Keratinocyte (primary cell): ENCODE measurements around the gene SLC6A5. TPM values are rescaled to one million over a fixed set of nuclear protein-coding genes. Genes with fewer than 3 reads are reported as not detected.

Experiments used
- DNase-seq: peaks from one replicate; pipeline ENCODE4 v3.0.0-alpha.2; 2011; ENCODE audit warnings: low read depth, missing footprints, low spot score
- FAIRE-seq: peaks from 2 replicates; lab custom pipeline; 2011; peaks lifted over from hg19 to GRCh38; lab: Jason Lieb, UNC
- H2AFZ ChIP-seq: 2 replicates; pipeline ENCODE4 v1.6.0; 2012; ENCODE audit warnings: low read length, control low read depth, inconsistent platforms; ENCODE audit not compliant: control insufficient read depth
- H3K27ac ChIP-seq: 2 replicates; pipeline ENCODE4 v1.5.1; 2011; ENCODE audit warnings: low read length; ENCODE audit not compliant: control insufficient read depth, insufficient read depth
- H3K27me3 ChIP-seq: 3 replicates; pipeline ENCODE4 v1.6.0; 2011; ENCODE audit warnings: low read length; ENCODE audit not compliant: control insufficient read depth, insufficient read depth; ENCODE audit errors: extremely low read depth
- H3K36me3 ChIP-seq, 2 experiments: 2 replicates in 1 of 2; 3 replicates in 1 of 2; pipeline ENCODE4 v1.5.1; 2011; ENCODE audit warnings: low read length in 2 of 2, mild to moderate bottlenecking in 1 of 2; ENCODE audit not compliant: control insufficient read depth in 2 of 2, insufficient read depth in 2 of 2; ENCODE audit errors: extremely low read depth in 1 of 2
- H3K4me1 ChIP-seq: 3 replicates; pipeline ENCODE4 v1.5.1; 2011; ENCODE audit warnings: low read length; ENCODE audit not compliant: control insufficient read depth, insufficient read depth; ENCODE audit errors: extremely low read depth
- H3K4me2 ChIP-seq: 3 replicates; pipeline ENCODE4 v1.6.0; 2011; ENCODE audit warnings: low read depth, low read length; ENCODE audit not compliant: control insufficient read depth, insufficient read depth; ENCODE audit errors: extremely low read depth
- H3K4me3 ChIP-seq, 3 experiments: fragments of 200-600 bp in 1 of 3; sonication (generic) in 1 of 3; 2 replicates in 2 of 3; 3 replicates in 1 of 3; pipeline ENCODE4 v1.5.1; 2011 to 2016; ENCODE audit warnings: low read length in 3 of 3, mild to moderate bottlenecking in 3 of 3, control low read depth in 2 of 3, inconsistent platforms in 1 of 3, low read depth in 1 of 3, mixed read lengths in 1 of 3, mixed run types in 1 of 3, moderate library complexity in 1 of 3; ENCODE audit not compliant: control insufficient read depth in 2 of 3, insufficient read depth in 2 of 3; ENCODE audit errors: extremely low read depth in 1 of 3
- H3K79me2 ChIP-seq: 2 replicates; pipeline ENCODE4 v1.6.0; 2012; ENCODE audit warnings: low read length; ENCODE audit not compliant: control insufficient read depth, insufficient read depth
- H3K9ac ChIP-seq: 3 replicates; pipeline ENCODE4 v1.6.0; 2011; ENCODE audit warnings: low read length; ENCODE audit not compliant: control insufficient read depth, insufficient read depth; ENCODE audit errors: extremely low read depth
- H3K9me1 ChIP-seq: 3 replicates; pipeline ENCODE4 v1.6.0; 2011; ENCODE audit warnings: low read length; ENCODE audit not compliant: control insufficient read depth, insufficient read depth; ENCODE audit errors: extremely low read depth
- H3K9me3 ChIP-seq: 2 replicates; pipeline ENCODE4 v1.5.1; 2012; ENCODE audit warnings: low read depth, low read length; ENCODE audit not compliant: control insufficient read depth
- H4K20me1 ChIP-seq: 3 replicates; pipeline ENCODE4 v1.6.0; 2011; ENCODE audit warnings: low read length; ENCODE audit not compliant: control insufficient read depth, insufficient read depth; ENCODE audit errors: extremely low read depth
- CTCF ChIP-seq, 3 experiments: IDR thresholded peaks in 1 of 3; conservative IDR thresholded peaks in 1 of 3; optimal IDR thresholded peaks in 1 of 3; 2 replicates in 2 of 3; 3 replicates in 1 of 3; pipeline versions ENCODE3 to v1.5.1; 2011; ENCODE audit warnings: low read length in 3 of 3, mild to moderate bottlenecking in 3 of 3, moderate library complexity in 2 of 3, control low read depth in 1 of 3, inconsistent platforms in 1 of 3; ENCODE audit not compliant: insufficient read depth in 2 of 3; ENCODE audit errors: extremely low read depth in 1 of 3
- EZH2 ChIP-seq: IDR thresholded peaks from one replicate; pipeline ENCODE4 v1.6.1; 2012; ENCODE audit warnings: inconsistent platforms, mild to moderate bottlenecking, low read length, moderate library complexity
- dilution Hi-C: fragments of 300-500 bp; cut with MboI; formaldehyde crosslinking; loops from one replicate; pipeline ENCODE4 v1.7.0; 2020; ENCODE audit warnings: low sequenced_read_pairs; ENCODE audit not compliant: extremely low pct_ligation_motif_present
- polyA plus RNA-seq, 5 experiments: library from polyadenylated mRNA; depleted of rRNA in 3 of 5; stranded (reverse) in 3 of 5; stranded (forward) in 1 of 5; unstranded in 1 of 5; fragments of >200 nt; gene quantifications; 1 replicate in 1 of 5; 2 replicates in 3 of 5; 3 replicates in 1 of 5; pipeline versions ENCODE4 v1.2.1 to v1.2.3, GENCODE V29; 2011 to 2012; ENCODE audit warnings: missing spikeins in 2 of 5, low read depth in 1 of 5, low replicate concordance in 1 of 5

SLC6A5 gene
- polyA plus RNA-seq, 1 donor (not counting 4 experiments of a cell fraction or from before 2014, with no cell fraction given): not detected

GRCh38 chr11:20672575-20672974, 73.2 kb downstream of the SLC6A5 start:
- Histone ChIP-seq H2AFZ (no peak overlapping the region), H3K27me3 (peaks cover 47% of the 10 kb centered on the region), H3K9ac (no peak overlapping the region), H3K4me1 (no peaks in the 10 kb centered on the region), H3K79me2 (no peaks in the 10 kb centered on the region), H3K4me3 (no peak overlapping the region), H3K27ac (no peak overlapping the region), H4K20me1 (no peaks in the 10 kb centered on the region), H3K9me3 (no peaks in the 10 kb centered on the region), H3K36me3 (no peaks in the 10 kb centered on the region), H3K4me2 (no peak overlapping the region), H3K9me1 (no peaks in the 10 kb centered on the region)
- dilution Hi-C loops: no loop called here
- TF ChIP-seq EZH2 (no peak), CTCF (optimal IDR thresholded peaks at IDR 0.05 in 1 of 3, IDR thresholded peaks at IDR 0.05 in 1 of 3, conservative IDR thresholded peaks at IDR 0.05 in 1 of 3; ENCODE audit: extremely low read depth in 1 of 3, insufficient read depth in 2 of 3, low read length in 3 of 3) (peak; percentile 20 to 39 (median 31))
- no peak for DNase-seq
- FAIRE-seq: no peak

GRCh38 chr11:20676658-20677057, 77.2 kb downstream of the SLC6A5 start:
- no peaks in the 10 kb centered on the region for H4K20me1 ChIP-seq
- H3K27ac ChIP-seq: no peak overlapping the region
- TF ChIP-seq EZH2 (no peak), CTCF (optimal IDR thresholded peaks at IDR 0.05 in 1 of 3, IDR thresholded peaks at IDR 0.05 in 1 of 3, conservative IDR thresholded peaks at IDR 0.05 in 1 of 3; ENCODE audit: extremely low read depth in 1 of 3, insufficient read depth in 2 of 3, low read length in 3 of 3) (no peak)
- FAIRE-seq (no peak), DNase-seq (no peak)
- H3K9ac ChIP-seq: no peak overlapping the region
- no peak overlapping the region for H3K4me3 ChIP-seq
- no peaks in the 10 kb centered on the region for H3K4me1 ChIP-seq
- no peak overlapping the region for H3K4me2 ChIP-seq
- no peak overlapping the region for H2AFZ ChIP-seq
- no peaks in the 10 kb centered on the region for H3K79me2 ChIP-seq
- H3K9me3 ChIP-seq: no peaks in the 10 kb centered on the region
- dilution Hi-C loops: no loop called here
- peaks cover 7% of the 10 kb centered on the region for H3K27me3 ChIP-seq
- no peaks in the 10 kb centered on the region for H3K36me3 ChIP-seq
- H3K9me1 ChIP-seq: no peaks in the 10 kb centered on the region
